Neutrophil (primary cell): ENCODE measurements around the gene C1orf198.

Experiments used
- H3K27ac ChIP-seq: fragments of 200-600 bp; sonication (generic); 2 replicates; pipeline ENCODE4 v1.5.1; 2016; ENCODE audit warnings: mild to moderate bottlenecking, moderate library complexity
- H3K27me3 ChIP-seq: fragments of 200-600 bp; sonication (generic); 2 replicates; pipeline ENCODE4 v1.6.0; 2016; ENCODE audit warnings: mild to moderate bottlenecking
- H3K36me3 ChIP-seq: fragments of 200-600 bp; sonication (generic); 2 replicates; pipeline ENCODE4 v1.5.1; 2017
- H3K4me1 ChIP-seq, 2 experiments: fragments of 200-600 bp in 1 of 2; sonication (generic) in 1 of 2; 1 replicate in 1 of 2; 2 replicates in 1 of 2; pipeline versions ENCODE4 v1.5.1 to v1.6.1; 2013 to 2016; ENCODE audit warnings: low read depth in 1 of 2, low read length in 1 of 2, mild to moderate bottlenecking in 1 of 2, moderate library complexity in 1 of 2; ENCODE audit not compliant: control insufficient read depth in 1 of 2, insufficient read depth in 1 of 2
- H3K4me3 ChIP-seq, 2 experiments: fragments of 200-600 bp in 1 of 2; sonication (generic) in 1 of 2; 1 replicate in 1 of 2; 2 replicates in 1 of 2; pipeline ENCODE4 v1.5.1; 2013 to 2016; ENCODE audit warnings: low read depth in 1 of 2, low read length in 1 of 2, mild to moderate bottlenecking in 1 of 2, moderate library complexity in 1 of 2
- H3K9me3 ChIP-seq: fragments of 200-600 bp; sonication (generic); 2 replicates; pipeline ENCODE4 v1.5.1; 2016
- TF ChIP-seq, protein P1 (sequence below): fragments of 200-600 bp; sonication (generic); IDR thresholded peaks from 2 replicates; pipeline ENCODE4 v1.5.1; 2016; ENCODE audit warnings: antibody characterized with exemption

Gene C1orf198

DNA sequence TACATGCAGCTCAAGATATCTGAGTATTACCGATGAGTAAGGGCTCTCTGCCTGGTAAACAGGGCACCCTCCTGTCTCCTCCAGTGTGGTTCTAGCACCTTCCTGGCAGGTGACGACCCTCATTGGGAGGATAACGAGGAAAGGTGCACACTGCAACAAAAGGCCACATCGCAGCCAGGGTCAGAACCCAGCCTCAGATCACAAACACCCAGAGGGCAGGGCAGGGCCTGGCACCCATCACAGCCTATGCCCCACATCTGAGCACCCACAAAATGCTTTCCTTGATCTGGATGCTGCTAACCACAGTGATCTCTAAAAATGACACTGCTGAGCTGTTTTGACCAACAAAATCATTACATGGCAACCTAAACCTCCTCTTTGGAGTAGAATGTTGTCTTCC lies 23.8 kb downstream of the C1orf198 start:
- no peak overlapping the region for H3K27ac ChIP-seq
- no peaks in the 10 kb centered on the region for H3K4me1 ChIP-seq
- no peaks in the 10 kb centered on the region for H3K36me3 ChIP-seq

DNA sequence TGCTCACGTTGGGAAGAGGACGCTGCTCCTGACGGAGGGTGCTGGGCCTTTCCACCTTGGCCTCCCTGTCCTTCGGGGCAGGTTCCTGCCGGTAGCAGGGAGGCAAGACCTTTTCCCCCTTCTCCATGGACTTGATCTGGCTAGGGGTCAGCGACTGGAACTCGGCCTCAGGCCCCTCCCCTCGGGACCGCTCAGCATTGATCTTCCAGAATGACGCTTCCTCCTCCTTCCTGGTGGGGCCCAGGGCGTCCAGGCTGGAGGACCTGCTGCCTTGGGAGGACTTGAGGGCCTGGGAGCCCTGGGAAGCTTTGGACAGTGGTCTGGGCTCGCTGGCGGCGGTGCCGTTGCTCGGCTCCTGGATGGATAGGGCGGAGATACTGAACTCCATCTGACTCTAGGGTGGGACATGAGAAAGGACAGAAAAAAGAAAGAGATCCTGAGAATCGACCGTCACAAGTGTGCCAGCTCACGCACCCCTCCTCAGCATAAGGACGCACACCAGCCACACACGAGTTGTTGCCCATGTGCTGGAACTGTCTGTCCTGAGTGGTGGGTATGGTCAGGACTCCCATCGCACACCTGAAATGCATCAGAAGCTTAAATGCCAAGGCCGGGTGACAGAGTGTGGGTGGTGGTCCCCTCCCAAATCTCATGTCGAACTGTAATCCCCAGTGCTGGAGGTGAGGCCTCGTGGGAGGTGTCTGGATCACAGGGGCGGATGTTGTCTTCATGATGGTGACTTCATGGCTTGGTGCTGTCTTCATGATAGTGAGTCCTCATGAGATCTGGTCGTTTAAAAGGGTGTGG lies 24.6 kb downstream of the C1orf198 start:
- no peaks in the 10 kb centered on the region for H3K4me1 ChIP-seq
- no peaks in the 10 kb centered on the region for H3K9me3 ChIP-seq
- H3K27me3 ChIP-seq, result no peaks in the 10 kb centered on the region
- no peak overlapping the region for H3K27ac ChIP-seq
- H3K4me3 ChIP-seq, result no peak overlapping the region
- TF ChIP-seq, protein P1, sequence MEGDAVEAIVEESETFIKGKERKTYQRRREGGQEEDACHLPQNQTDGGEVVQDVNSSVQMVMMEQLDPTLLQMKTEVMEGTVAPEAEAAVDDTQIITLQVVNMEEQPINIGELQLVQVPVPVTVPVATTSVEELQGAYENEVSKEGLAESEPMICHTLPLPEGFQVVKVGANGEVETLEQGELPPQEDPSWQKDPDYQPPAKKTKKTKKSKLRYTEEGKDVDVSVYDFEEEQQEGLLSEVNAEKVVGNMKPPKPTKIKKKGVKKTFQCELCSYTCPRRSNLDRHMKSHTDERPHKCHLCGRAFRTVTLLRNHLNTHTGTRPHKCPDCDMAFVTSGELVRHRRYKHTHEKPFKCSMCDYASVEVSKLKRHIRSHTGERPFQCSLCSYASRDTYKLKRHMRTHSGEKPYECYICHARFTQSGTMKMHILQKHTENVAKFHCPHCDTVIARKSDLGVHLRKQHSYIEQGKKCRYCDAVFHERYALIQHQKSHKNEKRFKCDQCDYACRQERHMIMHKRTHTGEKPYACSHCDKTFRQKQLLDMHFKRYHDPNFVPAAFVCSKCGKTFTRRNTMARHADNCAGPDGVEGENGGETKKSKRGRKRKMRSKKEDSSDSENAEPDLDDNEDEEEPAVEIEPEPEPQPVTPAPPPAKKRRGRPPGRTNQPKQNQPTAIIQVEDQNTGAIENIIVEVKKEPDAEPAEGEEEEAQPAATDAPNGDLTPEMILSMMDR, result no peak
- no peaks in the 10 kb centered on the region for H3K36me3 ChIP-seq

More for the DNA sequence above, 23.8 kb downstream of the C1orf198 start:
- no peaks in the 10 kb centered on the region for H3K9me3 ChIP-seq
- no peaks in the 10 kb centered on the region for H3K27me3 ChIP-seq
- TF ChIP-seq, protein P1, result no peak
- H3K4me3 ChIP-seq, result no peak overlapping the region

DNA sequence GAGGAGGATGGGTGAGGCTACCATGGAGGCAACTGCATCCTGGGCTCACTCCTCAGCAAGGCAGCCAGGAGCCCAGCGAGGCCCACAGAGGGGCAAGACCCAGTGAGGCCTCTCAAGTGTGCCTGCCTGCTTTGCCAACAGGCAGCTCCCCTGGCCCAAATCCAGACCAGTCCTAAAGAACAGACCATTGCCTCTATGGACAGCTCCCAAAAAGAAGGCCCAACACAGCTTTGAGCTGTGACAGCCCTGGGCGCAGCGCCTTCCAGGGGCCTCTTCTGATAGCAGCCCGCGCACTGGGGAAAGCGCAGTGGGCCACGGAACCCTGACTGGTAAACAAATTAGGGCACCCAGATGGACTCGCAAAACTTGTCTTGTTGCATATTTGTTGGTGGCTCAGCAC lies 25.5 kb downstream of the C1orf198 start:
- Histone ChIP-seq H3K27ac (no peak overlapping the region), H3K9me3 (no peaks in the 10 kb centered on the region), H3K36me3 (no peaks in the 10 kb centered on the region), H3K4me3 (no peak overlapping the region), H3K4me1 (no peaks in the 10 kb centered on the region), H3K27me3 (no peaks in the 10 kb centered on the region)
- TF ChIP-seq, protein P1, result no peak

DNA sequence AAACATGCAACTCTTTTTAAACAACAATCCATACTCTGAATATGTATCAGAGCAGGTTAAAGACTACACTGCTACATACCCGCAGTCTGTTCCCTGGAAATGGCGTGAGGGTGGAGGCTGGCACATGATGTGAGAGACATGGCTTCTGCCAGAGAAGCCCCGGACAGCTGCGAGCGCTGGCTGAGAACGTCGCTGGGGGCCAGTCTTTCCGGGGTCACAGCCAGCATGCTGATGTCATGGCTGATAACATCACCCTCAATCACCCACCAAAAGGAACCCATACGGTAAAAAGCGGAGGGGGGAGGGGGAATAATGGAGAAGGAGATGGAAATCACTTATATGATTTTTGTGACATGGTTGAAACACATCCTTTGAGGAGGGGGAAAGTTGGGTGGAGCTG lies 29.1 kb downstream of the C1orf198 start:
- TF ChIP-seq, protein P1, result no peak
- Histone ChIP-seq H3K36me3 (no peaks in the 10 kb centered on the region), H3K27me3 (no peaks in the 10 kb centered on the region)

DNA sequence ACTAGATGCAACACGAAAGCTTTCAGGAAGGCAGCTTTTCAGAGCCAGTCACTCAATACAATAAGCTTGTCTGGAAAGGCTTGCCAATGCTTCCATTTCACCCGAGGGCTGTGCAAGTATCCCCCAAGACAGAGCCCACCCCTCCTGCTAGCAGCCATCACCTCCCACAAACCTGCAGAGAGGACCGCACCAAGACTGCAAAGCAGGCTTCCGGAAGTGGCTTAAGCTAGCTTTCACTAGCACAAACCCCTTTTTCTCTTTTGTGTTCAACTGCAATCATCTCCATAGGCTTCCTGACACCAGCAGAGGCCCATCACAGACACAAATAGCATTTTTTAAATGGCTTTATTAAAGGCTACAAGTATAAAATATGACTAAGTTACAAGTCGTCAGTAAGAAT lies 31.5 kb downstream of the C1orf198 start:
- H3K9me3 ChIP-seq, result no peaks in the 10 kb centered on the region
- no peaks in the 10 kb centered on the region for H3K36me3 ChIP-seq
- H3K27ac ChIP-seq, result no peak overlapping the region
- no peaks in the 10 kb centered on the region for H3K4me1 ChIP-seq
- H3K27me3 ChIP-seq, result no peaks in the 10 kb centered on the region
- H3K4me3 ChIP-seq, result no peak overlapping the region
- TF ChIP-seq, protein P1, result no peak

More for the DNA sequence above, 29.1 kb downstream of the C1orf198 start:
- Histone ChIP-seq H3K9me3 (no peaks in the 10 kb centered on the region), H3K4me1 (no peaks in the 10 kb centered on the region), H3K27ac (no peak overlapping the region), H3K4me3 (no peak overlapping the region)
